GM12891 (cell line): ENCODE results near the gene GALK2.

Experiments used
- PAX5 ChIP-seq: IDR thresholded peaks from 2 replicates; pipeline ENCODE4 v1.6.1; 2011; ENCODE audit warnings: low read length, moderate library complexity, mild to moderate bottlenecking; ENCODE audit not compliant: insufficient read depth, severe bottlenecking
- POLR2A ChIP-seq: IDR thresholded peaks from 2 replicates; pipeline ENCODE4 v1.6.1; 2011; ENCODE audit warnings: low read depth, low read length, control low read depth
- POLR2AphosphoS5 ChIP-seq: IDR thresholded peaks from 2 replicates; pipeline ENCODE4 v1.6.1; 2011; ENCODE audit warnings: low read depth, low read length, control low read depth
- POU2F2 ChIP-seq: IDR thresholded peaks from 2 replicates; pipeline ENCODE4 v1.6.1; 2011; ENCODE audit warnings: low read depth, mild to moderate bottlenecking, control low read depth, low read length, moderate library complexity
- SPI1 ChIP-seq: IDR thresholded peaks from 2 replicates; pipeline ENCODE4 v1.6.1; 2011; ENCODE audit warnings: low read depth, low read length, control low read depth
- TAF1 ChIP-seq: IDR thresholded peaks from 2 replicates; pipeline ENCODE4 v1.6.1; 2011; ENCODE audit warnings: low read depth, low read length, control low read depth

DNA sequence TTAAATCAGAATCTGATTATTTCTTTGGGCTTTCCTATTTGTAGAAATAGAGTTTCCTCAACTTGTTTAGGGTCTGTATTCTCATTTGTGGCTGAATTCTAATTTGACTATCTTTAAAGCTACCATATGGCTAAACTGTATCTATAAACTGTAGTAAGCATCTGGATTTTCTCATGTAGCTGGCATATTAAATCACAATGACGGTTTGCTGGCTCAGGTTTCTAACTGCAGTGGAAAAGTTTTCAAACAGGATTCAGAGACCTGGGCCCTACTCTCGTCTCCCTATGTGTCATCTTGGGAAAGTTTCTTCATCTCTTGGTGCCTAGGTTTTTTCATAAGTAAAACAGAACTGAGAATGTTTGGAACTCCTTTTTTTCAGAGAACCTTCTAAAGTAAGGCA lies 68.3 kb downstream of the GALK2 start:
- no peak for TF ChIP-seq POLR2A
- TF ChIP-seq POLR2AphosphoS5 = no peak
- no peak for TF ChIP-seq TAF1
- TF ChIP-seq SPI1 = no peak
- TF ChIP-seq POU2F2 = no peak
- TF ChIP-seq PAX5 = no peak
